Cardiac muscle cell (in vitro differentiated cells and primary cell): Measurements from ENCODE around the gene VSX1. TPM values are rescaled to one million over a fixed set of nuclear protein-coding genes. Genes with fewer than 3 reads are reported as not detected.

ENCODE experiments used
- DNase-seq, 2 donors: peaks; one replicate each; pipeline versions ENCODE4 v3.0.0 to v3.0.0-alpha.2; 2010 to 2017; ENCODE audit warnings: low read depth in 1 of 2, low spot score in 1 of 2
- H3K27ac ChIP-seq: fragments of 200-600 bp; sonication (generic); 2 replicates; pipeline ENCODE4 v1.5.1; 2016
- H3K27me3 ChIP-seq: fragments of 200-600 bp; sonication (generic); 2 replicates; pipeline ENCODE4 v1.6.0; 2016; ENCODE audit warnings: control low read depth
- H3K36me3 ChIP-seq: fragments of 200-600 bp; sonication (generic); 2 replicates; pipeline ENCODE4 v1.5.1; 2016; ENCODE audit warnings: control low read depth
- H3K4me1 ChIP-seq: fragments of 200-600 bp; sonication (generic); 2 replicates; pipeline ENCODE4 v1.8.1; 2017; ENCODE audit warnings: low read depth, mild to moderate bottlenecking, mixed run types
- H3K4me3 ChIP-seq: fragments of 200-600 bp; sonication (generic); 2 replicates; pipeline ENCODE4 v1.5.1; 2016; ENCODE audit warnings: mild to moderate bottlenecking
- H3K9me3 ChIP-seq: fragments of 200-600 bp; sonication (generic); 2 replicates; pipeline ENCODE4 v1.5.1; 2017; ENCODE audit warnings: low read depth, mild to moderate bottlenecking, control low read depth
- polyA plus RNA-seq: library from polyadenylated mRNA; unstranded; fragments of >200 nt; fragmentation: Nextera tagmentation; extraction: Ambion mirVana; gene quantifications from 2 replicates; pipeline ENCODE4 v1.2.1, GENCODE V29; 2016
- total RNA-seq: library from RNA; depleted of rRNA; stranded (reverse); fragments of >200 nt; gene quantifications from 2 replicates; pipeline ENCODE4 v1.2.3, GENCODE V29; 2016
- TF ChIP-seq, protein P1 (sequence below): IDR thresholded peaks from 2 replicates; pipeline ENCODE4 v1.5.1; 2012; ENCODE audit warnings: low read depth, mild to moderate bottlenecking, low read length

The VSX1 gene
- total and polyA plus RNA-seq, 2 experiments from 2014 or later: not detected

GRCh38 chr20:25030007-25030648 is 51.8 kb downstream of the VSX1 start:
- no peak overlapping the region for H3K27ac ChIP-seq
- H3K9me3 ChIP-seq: no peaks in the 10 kb centered on the region
- H3K36me3 ChIP-seq: no peaks in the 10 kb centered on the region
- no peak for DNase-seq
- H3K27me3 ChIP-seq: no peaks in the 10 kb centered on the region
- no peak overlapping the region for H3K4me3 ChIP-seq
- TF ChIP-seq, protein P1, sequence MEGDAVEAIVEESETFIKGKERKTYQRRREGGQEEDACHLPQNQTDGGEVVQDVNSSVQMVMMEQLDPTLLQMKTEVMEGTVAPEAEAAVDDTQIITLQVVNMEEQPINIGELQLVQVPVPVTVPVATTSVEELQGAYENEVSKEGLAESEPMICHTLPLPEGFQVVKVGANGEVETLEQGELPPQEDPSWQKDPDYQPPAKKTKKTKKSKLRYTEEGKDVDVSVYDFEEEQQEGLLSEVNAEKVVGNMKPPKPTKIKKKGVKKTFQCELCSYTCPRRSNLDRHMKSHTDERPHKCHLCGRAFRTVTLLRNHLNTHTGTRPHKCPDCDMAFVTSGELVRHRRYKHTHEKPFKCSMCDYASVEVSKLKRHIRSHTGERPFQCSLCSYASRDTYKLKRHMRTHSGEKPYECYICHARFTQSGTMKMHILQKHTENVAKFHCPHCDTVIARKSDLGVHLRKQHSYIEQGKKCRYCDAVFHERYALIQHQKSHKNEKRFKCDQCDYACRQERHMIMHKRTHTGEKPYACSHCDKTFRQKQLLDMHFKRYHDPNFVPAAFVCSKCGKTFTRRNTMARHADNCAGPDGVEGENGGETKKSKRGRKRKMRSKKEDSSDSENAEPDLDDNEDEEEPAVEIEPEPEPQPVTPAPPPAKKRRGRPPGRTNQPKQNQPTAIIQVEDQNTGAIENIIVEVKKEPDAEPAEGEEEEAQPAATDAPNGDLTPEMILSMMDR: no peak
- no peaks in the 10 kb centered on the region for H3K4me1 ChIP-seq

GRCh38 chr20:25025986-25026605 is 55.8 kb downstream of the VSX1 start:
- no peak for DNase-seq
- TF ChIP-seq, protein P1: no peak
- H3K27me3 ChIP-seq: no peaks in the 10 kb centered on the region
- no peak overlapping the region for H3K4me3 ChIP-seq
- H3K4me1 ChIP-seq: no peaks in the 10 kb centered on the region
- H3K9me3 ChIP-seq: no peaks in the 10 kb centered on the region
- H3K27ac ChIP-seq: no peak overlapping the region
- H3K36me3 ChIP-seq: no peaks in the 10 kb centered on the region

Other genes starting within 250 kb of the VSX1 start
- not detected in 2 replicates for gene CST7, start 132.9 kb downstream of the VSX1 start, total RNA-seq
- 0.20 TPM in 1 of 2 replicates, not detected in the other for gene CST7, start 132.9 kb downstream of the VSX1 start, polyA plus RNA-seq
- 50.4 and 60.6 TPM in 2 replicates for gene APMAP, start 89.4 kb downstream of the VSX1 start, total RNA-seq
- 81.2 and 90.2 TPM in 2 replicates for gene APMAP, start 89.4 kb downstream of the VSX1 start, polyA plus RNA-seq
- gene ACSS1, start 24.0 kb downstream of the VSX1 start, total RNA-seq: not detected in 2 replicates
- not detected in 2 replicates for gene ACSS1, start 24.0 kb downstream of the VSX1 start, polyA plus RNA-seq
- gene ENTPD6, start 113.6 kb upstream of the VSX1 start, total RNA-seq: 107 and 110 TPM in 2 replicates
- 95.7 and 107 TPM in 2 replicates for gene ENTPD6, start 113.6 kb upstream of the VSX1 start, polyA plus RNA-seq
- gene PYGB, start 165.9 kb upstream of the VSX1 start, total RNA-seq: 243 and 268 TPM in 2 replicates
- 178 and 192 TPM in 2 replicates for gene PYGB, start 165.9 kb upstream of the VSX1 start, polyA plus RNA-seq